GM18498 (cell line): ENCODE results near the gene LRRC8E.
"Not testable (repeated sequence)": the region's sequence is repeated elsewhere in the genome, so short reads cannot be mapped to it uniquely, and the experiment has no call there.

ENCODE experiments used
- ATAC-seq: cut with Tn5 transposase; IDR thresholded peaks from one replicate; pipeline ENCODE4 v1.9.1; 2021; ENCODE audit warnings: mild to moderate bottlenecking, moderate library complexity; ENCODE audit not compliant: unreplicated experiment

Gene LRRC8E

DNA sequence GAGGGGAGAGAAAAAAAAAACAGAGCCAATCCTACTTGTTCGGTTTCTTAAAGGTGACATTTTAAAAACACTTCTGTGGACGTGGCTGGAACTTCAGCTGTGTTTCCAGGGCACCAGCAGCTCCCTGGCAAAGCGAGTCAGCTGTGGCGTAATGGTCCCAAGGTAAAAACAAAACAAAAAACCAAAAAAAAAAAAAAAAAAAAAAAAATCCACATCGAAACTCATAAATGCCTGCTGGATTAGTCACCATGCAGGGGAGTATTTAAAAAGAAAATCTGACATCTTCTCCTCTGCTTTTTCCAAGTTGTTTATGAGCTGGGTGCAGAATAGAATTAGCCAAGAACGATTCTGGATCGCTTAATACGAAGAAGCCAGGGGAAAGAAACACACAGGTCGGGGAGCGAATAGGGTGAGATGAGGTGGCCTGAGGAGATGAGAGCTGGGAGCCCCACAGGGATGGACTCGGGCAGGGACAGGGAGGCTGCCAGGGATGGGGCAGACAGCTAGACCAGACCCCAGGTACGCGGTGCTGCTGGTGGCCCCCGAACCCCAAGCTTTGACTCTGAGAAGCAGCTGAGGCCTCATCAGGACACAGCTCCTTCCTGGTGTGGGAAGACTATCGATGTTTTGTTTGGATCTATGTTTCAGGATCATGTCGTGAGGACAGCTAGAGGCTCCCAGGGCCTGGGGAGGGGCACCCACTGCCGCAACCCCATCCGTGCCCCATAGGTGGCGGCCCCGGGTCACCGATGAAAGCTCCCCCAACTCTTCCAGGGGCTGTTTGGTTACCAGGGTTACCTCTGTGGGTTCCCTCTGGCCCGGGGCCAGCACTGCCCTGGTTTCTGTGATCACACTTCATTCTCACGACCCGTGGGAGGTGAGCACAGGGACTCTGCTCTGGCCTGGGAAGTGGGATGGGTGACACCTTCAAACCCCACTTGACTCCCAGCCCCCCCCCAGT lies 40.7 kb downstream of the LRRC8E start:
- peak; percentile 36 for ATAC-seq

DNA sequence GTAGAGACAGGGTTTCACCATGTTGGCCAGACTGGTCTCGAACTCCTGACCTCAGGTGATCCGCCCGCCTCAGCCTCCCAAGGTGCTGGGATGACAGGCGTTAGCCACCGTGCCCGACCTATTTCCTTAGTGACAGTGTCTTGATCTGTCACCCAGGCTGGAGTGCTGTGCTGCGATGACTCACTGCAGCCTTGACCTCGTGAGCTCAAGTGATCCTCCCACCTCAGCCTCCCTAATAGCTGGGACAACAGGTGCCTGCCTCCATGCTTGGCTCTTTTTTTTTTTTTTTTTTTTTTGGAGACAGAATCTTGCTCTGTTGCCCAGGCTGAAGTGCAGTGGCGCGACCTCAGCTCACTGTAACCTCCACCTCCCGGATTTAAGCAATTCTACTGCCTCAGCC lies 41.7 kb downstream of the LRRC8E start:
- not testable (repeated sequence) for ATAC-seq

GRCh38 chr19:7930765-7931164 lies 42.5 kb downstream of the LRRC8E start:
- ATAC-seq = no peak

- no peak for ATAC-seq
Observed at GRCh38 chr19:7931221-7932061, 43.1 kb downstream of the LRRC8E start.

- no peak for ATAC-seq
Observed at GRCh38 chr19:7932276-7932929, 44.1 kb downstream of the LRRC8E start.

DNA sequence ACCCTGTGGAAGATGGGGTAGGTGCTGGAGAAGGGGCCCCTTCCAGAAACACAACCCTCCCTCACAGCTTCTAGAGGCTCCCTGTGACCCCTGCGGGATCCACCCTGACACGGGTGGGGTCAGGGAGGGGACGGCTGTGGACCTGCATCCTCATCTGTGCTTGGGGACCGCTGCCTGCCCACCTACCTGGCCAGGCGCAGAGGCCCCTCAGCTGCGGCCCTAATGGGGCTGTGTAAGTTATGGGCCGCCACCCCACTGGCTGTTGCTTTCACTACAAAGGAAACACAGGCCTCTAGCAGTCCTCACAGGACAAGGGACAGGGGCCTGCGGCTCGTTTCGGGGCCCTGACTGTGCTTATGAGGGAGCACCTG lies 44.6 kb downstream of the LRRC8E start:
- no peak for ATAC-seq

DNA sequence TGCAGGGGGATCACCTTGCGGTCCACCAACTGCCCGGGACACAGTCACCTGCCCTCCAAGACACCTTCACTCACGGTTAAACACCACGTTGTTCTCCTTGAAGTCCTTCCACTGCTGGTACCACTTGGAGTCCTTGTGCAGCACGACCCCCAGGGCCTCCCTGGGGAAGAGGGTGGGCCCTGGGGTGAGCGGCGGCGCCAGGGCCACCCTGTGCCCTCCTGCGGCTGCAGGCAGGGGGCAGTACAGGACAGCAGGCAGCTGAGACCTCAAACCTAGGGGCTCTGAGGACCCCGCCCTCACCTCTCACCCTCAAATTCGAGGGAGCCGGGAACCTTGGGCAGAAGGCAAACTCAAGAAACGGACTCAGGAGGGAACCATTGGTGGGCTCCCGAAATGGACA lies 45.1 kb downstream of the LRRC8E start:
- ATAC-seq = no peak

DNA sequence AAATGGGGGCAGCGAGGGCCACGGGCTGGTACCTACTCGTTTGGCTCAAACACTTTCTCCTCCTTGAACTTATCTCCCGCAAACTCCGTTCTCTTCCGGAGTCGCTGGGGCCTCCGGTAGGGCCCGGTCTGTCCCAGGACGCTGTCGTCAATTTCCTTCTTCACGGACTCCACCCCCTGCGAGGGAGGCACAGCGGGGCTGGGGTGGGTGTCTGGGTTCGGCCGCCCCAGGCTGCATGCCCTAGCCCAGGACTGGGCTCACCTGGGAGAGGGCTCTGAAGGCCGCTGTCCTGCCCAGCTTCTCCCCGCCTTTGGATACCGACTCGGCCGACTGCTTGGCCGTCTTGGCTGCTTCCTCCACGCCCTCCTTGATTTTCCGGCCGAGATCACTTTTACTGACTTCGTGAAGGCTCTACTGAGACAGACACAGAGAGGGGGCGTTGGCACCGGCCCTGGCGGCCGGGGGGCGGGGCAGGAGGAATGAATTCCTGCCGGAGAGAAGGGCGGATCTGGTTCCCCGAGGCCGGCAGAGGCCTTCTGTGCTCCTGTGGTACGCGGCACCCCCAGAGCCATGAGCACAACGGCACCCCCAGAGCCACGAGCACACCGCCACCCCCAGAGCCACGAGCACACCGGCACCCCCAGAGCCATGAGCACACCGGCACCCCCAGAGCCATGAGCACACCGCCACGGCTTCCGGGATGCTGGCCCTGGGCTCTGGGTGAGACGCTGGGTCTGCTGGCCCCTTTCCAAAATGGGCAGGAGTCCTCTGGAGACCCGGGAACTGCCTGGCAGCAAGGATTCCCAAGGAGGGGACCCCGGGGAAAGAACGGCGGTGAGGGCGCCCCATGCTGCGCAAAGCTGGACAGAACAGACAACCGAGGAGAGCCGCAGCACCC lies 45.8 kb downstream of the LRRC8E start:
- ATAC-seq = no peak

DNA sequence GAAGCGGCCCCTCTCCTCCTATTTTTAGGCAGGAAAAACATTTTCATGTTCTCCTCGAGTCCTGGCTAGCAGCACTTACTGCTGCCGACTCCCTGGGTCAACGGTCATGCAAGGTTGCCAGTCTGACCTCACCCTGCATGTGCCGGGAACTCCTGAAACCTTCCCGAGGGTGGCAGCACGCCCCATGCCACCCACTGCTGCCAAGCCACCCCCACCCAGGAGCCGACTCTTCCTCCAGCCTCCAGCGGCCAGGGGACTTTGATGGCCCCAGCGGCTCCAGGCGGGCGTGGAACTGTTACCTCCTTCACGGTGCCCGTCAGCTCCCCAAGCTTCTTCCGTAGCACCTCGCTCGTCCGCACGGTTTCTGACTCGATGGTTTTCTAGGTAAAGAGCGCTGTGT lies 46.5 kb downstream of the LRRC8E start:
- no peak for ATAC-seq

- no peak for ATAC-seq
Observed at GRCh38 chr19:7940841-7941240, 52.5 kb downstream of the LRRC8E start.

DNA sequence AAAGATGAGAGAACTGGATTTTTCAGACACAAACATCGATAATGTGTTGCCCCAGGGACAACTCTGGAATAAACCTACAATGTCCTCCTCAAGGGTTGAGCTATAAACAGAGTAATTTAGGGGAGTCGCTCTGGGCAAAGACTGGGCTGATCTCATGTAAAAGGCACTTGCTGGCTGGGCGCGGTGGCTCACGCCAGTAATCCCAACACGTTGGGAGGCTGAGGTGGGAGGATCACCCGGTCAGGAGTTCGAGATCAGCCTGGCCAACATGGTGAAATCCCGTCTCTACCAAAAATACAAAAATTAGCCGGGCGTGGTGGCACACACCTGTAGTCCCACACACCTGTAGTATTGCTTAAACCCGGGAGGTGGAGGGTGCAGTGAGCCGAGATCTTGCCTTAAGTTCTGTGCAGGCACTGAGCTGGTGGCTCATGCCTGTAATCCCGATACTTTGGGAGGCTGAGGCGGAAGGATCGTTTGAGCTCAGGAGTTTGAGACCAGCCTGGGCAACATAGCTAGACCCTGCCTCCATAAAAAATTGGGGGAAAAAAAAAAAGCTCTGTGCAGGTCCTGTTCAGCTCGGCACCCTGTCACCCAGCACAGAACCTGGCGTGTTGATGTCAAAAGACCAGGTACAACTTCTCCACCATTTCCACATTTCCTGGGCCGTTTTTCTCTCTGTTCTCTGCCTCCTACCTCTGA lies 53.7 kb downstream of the LRRC8E start:
- ATAC-seq = no peak

- ATAC-seq = peak; percentile 21
Observed at GRCh38 chr19:7942981-7943443, 54.7 kb downstream of the LRRC8E start.

DNA sequence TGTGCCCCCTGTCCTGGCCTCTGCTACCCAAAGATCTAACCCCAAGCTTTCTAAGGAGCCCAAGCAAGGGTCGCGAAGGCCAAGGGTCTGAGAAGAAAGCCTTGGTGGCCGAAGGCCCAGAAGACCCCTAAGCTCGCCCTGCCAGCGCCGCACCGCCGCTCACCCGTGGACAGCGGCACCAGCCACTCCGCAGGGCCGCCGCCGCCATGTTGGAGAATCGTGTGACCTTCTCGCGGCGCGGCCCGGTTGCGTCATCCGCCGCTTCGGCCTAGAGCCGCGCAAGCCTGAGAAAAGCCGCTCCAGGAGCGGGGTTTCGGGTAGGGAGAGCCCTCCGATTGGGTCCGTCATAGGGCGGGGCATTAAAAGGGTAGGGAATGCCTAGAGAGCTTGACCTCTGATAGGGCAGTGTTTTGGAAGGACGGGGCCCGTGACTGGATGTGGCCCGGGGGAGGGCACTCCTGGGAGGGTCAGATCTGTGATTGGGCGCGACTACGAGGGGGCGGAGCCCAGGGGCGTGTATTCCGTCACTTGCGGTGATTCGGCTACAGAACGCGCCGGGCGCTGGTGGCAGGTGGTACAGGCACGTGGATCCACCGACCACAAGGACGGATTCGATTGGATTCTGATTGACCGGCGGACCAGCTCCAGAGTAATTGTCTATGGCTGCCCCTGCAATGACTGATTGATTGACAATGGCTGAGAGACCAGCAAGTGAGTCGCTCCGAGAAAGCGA lies 55.3 kb downstream of the LRRC8E start, which contains the start of gene TIMM44:
TSS of gene TIMM44 (minus strand) at position 223 of the 733 bp plus-strand sequence. CDS start at position 208, 15 bp downstream.
- peak; percentile 92 for ATAC-seq

- peak; percentile 31 for ATAC-seq
Observed at GRCh38 chr19:7944177-7944761, 56.0 kb downstream of the LRRC8E start.

DNA sequence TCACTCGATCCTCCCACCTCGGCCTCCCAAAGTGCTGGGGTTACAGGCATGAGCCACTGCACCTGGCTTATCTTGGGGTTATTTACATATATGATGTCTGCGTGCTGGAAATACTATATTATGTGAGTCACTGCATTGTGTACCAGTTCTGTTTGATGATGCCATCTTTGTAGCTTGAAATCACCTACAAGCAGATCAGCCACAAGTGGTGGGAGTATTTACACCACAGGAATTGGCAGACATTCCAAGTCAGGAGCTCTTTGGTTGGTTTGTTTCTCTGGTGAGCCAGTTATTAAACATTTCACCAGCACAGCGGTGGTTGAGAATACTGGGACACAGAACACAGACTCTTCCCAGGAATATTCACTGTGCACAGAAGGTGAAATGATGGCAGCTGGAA lies 59.6 kb downstream of the LRRC8E start:
- no peak for ATAC-seq
